HG03439 (cell line): ENCODE data around the gene ZDHHC20.
A peak's percentile ranks its signal among the peaks of the same experiment; 100 is the strongest.

ENCODE experiments used
- ATAC-seq: cut with Tn5 transposase; IDR thresholded peaks from one replicate; pipeline ENCODE4 v1.9.1; 2021; ENCODE audit warnings: mild to moderate bottlenecking, moderate library complexity; ENCODE audit not compliant: unreplicated experiment

ZDHHC20 gene

GRCh38 chr13:21458813-21459701 is at the start of gene ZDHHC20:
ZDHHC20 (minus strand) TSS chr13:21459303; CDS start chr13:21459171, 132 bp downstream.
- peak; percentile 90 for ATAC-seq

GRCh38 chr13:21504379-21504778 is 45.3 kb upstream of the ZDHHC20 start:
- ATAC-seq: no peak

GRCh38 chr13:21501686-21502085 is 42.6 kb upstream of the ZDHHC20 start:
- no peak for ATAC-seq

GRCh38 chr13:21486322-21486721 is 27.2 kb upstream of the ZDHHC20 start:
- ATAC-seq: no peak

- ATAC-seq: no peak
Observed at GRCh38 chr13:21483748-21484147, 24.6 kb upstream of the ZDHHC20 start.

GRCh38 chr13:21481359-21481758 is 22.3 kb upstream of the ZDHHC20 start:
- ATAC-seq: no peak

GRCh38 chr13:21478881-21479808 is 20.0 kb upstream of the ZDHHC20 start:
- no peak for ATAC-seq

- peak; percentile 77 for ATAC-seq
Observed at GRCh38 chr13:21476893-21477472, 17.9 kb upstream of the ZDHHC20 start.

GRCh38 chr13:21475115-21475514 is 16.0 kb upstream of the ZDHHC20 start:
- no peak for ATAC-seq

GRCh38 chr13:21470785-21471184 is 11.7 kb upstream of the ZDHHC20 start:
- no peak for ATAC-seq

- no peak for ATAC-seq
Observed at GRCh38 chr13:21466527-21466926, 7.4 kb upstream of the ZDHHC20 start.

GRCh38 chr13:21465710-21466160 is 6.6 kb upstream of the ZDHHC20 start:
- no peak for ATAC-seq

- ATAC-seq: no peak
Observed at GRCh38 chr13:21463424-21463823, 4.3 kb upstream of the ZDHHC20 start.

- ATAC-seq: no peak
Observed at GRCh38 chr13:21461131-21461530, 2.0 kb upstream of the ZDHHC20 start.

- peak; percentile 41 for ATAC-seq
Observed at GRCh38 chr13:21458451-21458812, 671 bp downstream of the ZDHHC20 start.

- ATAC-seq: no peak
Observed at GRCh38 chr13:21453387-21454081, 5.6 kb downstream of the ZDHHC20 start.

- ATAC-seq: no peak
Observed at GRCh38 chr13:21450936-21451335, 8.2 kb downstream of the ZDHHC20 start.

- no peak for ATAC-seq
Observed at GRCh38 chr13:21446656-21447055, 12.4 kb downstream of the ZDHHC20 start.

GRCh38 chr13:21445759-21446158 is 13.3 kb downstream of the ZDHHC20 start:
- no peak for ATAC-seq

- ATAC-seq: no peak
Observed at GRCh38 chr13:21443171-21443570, 15.9 kb downstream of the ZDHHC20 start.

GRCh38 chr13:21436582-21436981 is 22.5 kb downstream of the ZDHHC20 start:
- ATAC-seq: no peak
